ENCODE data around the gene ATXN3.
"Not testable (repeated sequence)": the region's sequence is repeated elsewhere in the genome, so short reads cannot be mapped to it uniquely, and the experiment has no call there.

The ATXN3 gene

DNA sequence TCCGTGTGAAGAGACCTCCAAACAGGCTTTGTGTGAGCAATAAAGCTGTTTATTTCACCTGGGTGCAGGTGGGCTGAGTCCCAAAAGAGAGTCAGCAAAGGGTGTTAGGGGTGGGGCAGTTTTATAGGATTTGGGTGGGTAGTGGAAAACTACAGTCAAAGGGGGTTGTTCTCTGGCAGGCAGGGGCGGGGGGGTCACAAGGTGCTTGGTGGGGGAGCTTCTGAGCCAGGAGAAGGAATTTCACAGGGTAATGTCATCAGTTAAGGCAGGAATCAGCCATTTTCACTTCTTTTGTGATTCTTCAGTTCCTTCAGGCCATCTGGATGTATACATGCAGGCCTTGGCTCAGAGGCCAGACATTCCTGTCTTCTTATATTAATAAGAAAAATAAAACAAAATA, 64.6 kb downstream of the ATXN3 start:
- WGBS (ENCODE audit: insufficient coverage) = 100% methylated on average over 2 of the region's 2 CpGs
- DNase-seq; POLR2A ChIA-PET; H3K27me3 ChIP-seq (replicated peaks in 2 of 5; ENCODE audit: control insufficient read depth in 4 of 5, insufficient read depth in 5 of 5, low read length in 4 of 5); H3K4me3 ChIP-seq (ENCODE audit: control insufficient read depth in 1 of 7, extremely low read depth in 1 of 7, insufficient read depth in 4 of 7, low read depth in 2 of 7, low read length in 6 of 7); CTCF ChIA-PET; H3K27ac ChIP-seq (ENCODE audit: insufficient read depth in 1 of 2, low read depth in 1 of 2, low read length in 2 of 2, poor library complexity in 1 of 2, severe bottlenecking in 2 of 2): not testable (repeated sequence)
- peaks cover 0 to 11% (median 0%) of the 10 kb centered on the region in 5 experiments for H3K9me3 ChIP-seq (ENCODE audit: control extremely low read depth in 1 of 5, control insufficient read depth in 4 of 5, insufficient read depth in 2 of 5, low read depth in 1 of 5, low read length in 4 of 5)
- peaks cover 2 to 16% (median 7%) of the 10 kb centered on the region in 4 experiments for H3K36me3 ChIP-seq (ENCODE audit: control insufficient read depth in 4 of 4, insufficient read depth in 4 of 4, low read length in 3 of 4)
- H3K4me1 ChIP-seq (ENCODE audit: control extremely low read depth in 1 of 4, control insufficient read depth in 4 of 4, insufficient read depth in 4 of 4, low read length in 3 of 4) = peaks cover 13 to 29% (median 20%) of the 10 kb centered on the region in 4 experiments

DNA sequence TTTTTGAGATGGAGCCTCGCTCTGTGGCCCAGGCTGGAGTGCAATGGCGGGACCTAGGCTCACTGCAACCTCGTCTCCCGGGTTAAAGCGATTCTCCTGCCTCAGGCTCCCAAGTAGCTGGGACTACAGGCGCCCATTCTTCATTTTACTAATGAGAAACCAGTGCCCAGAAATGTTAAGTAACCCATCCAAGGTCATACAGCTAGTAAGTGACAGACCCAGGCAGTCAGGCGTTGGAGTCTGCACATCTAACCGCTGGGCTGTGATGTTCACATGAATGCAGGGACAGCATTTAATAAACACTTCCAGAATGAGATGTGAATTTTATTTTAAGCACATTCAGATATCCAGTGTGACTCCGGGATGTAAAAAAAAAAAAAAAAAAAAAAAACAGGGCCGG, 65.2 kb downstream of the ATXN3 start:
- Histone ChIP-seq H3K36me3 (ENCODE audit: control insufficient read depth in 4 of 4, insufficient read depth in 4 of 4, low read length in 3 of 4) (peaks cover 2 to 16% (median 7%) of the 10 kb centered on the region in 4 experiments), H3K27ac (ENCODE audit: insufficient read depth in 1 of 2, low read depth in 1 of 2, low read length in 2 of 2, poor library complexity in 1 of 2, severe bottlenecking in 2 of 2) (peak overlapping the region in 1 of 2 experiments; percentile 99), H3K27me3 (replicated peaks in 2 of 5; ENCODE audit: control insufficient read depth in 4 of 5, insufficient read depth in 5 of 5, low read length in 4 of 5) (no peaks in the 10 kb centered on the region), H3K9me3 (ENCODE audit: control extremely low read depth in 1 of 5, control insufficient read depth in 4 of 5, insufficient read depth in 2 of 5, low read depth in 1 of 5, low read length in 4 of 5) (peaks cover 0 to 8% (median 0%) of the 10 kb centered on the region in 5 experiments), H3K4me1 (ENCODE audit: control extremely low read depth in 1 of 4, control insufficient read depth in 4 of 4, insufficient read depth in 4 of 4, low read length in 3 of 4) (peaks cover 14 to 31% (median 22%) of the 10 kb centered on the region in 4 experiments), H3K4me3 (ENCODE audit: control insufficient read depth in 1 of 7, extremely low read depth in 1 of 7, insufficient read depth in 4 of 7, low read depth in 2 of 7, low read length in 6 of 7) (peak overlapping the region in 4 of 7 experiments; percentile 86 to 96 (median 94))
- 97% methylated on average over 5 of the region's 10 CpGs for WGBS (ENCODE audit: insufficient coverage)
- ChIA-PET POLR2A (no interaction called here), CTCF (no interaction called here)
- peak in 1 of 3 donors; percentile 7 for DNase-seq

DNA sequence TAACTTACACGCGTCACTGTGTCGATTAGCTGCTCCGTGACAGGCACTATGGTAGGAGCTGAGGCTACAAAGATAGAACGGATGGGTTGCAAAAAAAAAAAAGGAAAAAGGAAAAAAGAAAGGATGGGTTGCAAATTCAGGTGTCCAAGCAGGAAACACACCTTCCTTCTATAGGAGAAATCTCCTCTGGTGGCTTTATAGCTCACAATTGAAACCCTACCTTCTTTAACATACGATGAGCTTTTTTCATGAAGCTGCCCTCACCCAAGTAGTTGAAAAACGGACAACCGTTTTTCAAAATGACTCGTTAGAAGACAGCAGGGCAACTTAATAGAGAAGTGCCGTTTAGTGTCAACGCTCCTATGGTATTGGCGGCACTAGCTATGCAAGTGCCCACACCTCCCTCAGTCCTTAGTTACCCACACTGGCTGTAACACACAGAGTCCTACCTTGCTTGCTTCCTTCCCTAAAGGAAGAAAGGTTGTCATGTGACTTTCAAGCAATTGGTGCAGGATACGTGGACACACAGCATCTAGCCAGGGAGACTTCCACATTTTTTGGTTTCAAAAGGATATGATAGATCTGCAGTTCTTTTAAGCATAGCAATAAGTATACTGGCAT, 65.8 kb downstream of the ATXN3 start:
- peaks cover 2 to 11% (median 7%) of the 10 kb centered on the region in 4 experiments for H3K36me3 ChIP-seq (ENCODE audit: control insufficient read depth in 4 of 4, insufficient read depth in 4 of 4, low read length in 3 of 4)
- H3K27me3 ChIP-seq (replicated peaks in 2 of 5; ENCODE audit: control insufficient read depth in 4 of 5, insufficient read depth in 5 of 5, low read length in 4 of 5) = no peaks in the 10 kb centered on the region
- H3K27ac ChIP-seq (ENCODE audit: insufficient read depth in 1 of 2, low read depth in 1 of 2, low read length in 2 of 2, poor library complexity in 1 of 2, severe bottlenecking in 2 of 2) = peak overlapping the region; percentile 97 to 99
- H3K4me3 ChIP-seq (ENCODE audit: control insufficient read depth in 1 of 7, extremely low read depth in 1 of 7, insufficient read depth in 4 of 7, low read depth in 2 of 7, low read length in 6 of 7) = peak overlapping the region; percentile 86 to 97 (median 94)
- H3K9me3 ChIP-seq (ENCODE audit: control extremely low read depth in 1 of 5, control insufficient read depth in 4 of 5, insufficient read depth in 2 of 5, low read depth in 1 of 5, low read length in 4 of 5) = peaks cover 0 to 2% (median 0%) of the 10 kb centered on the region in 5 experiments
- 0% methylated on average over 10 of the region's 13 CpGs for WGBS (ENCODE audit: insufficient coverage)
- CTCF ChIA-PET = interaction anchor here (0.6 kb wide), 1 partner anchor 65 kb away, joined by 3 read pairs; no protein-coding TSS in a partner anchor
- H3K4me1 ChIP-seq (ENCODE audit: control extremely low read depth in 1 of 4, control insufficient read depth in 4 of 4, insufficient read depth in 4 of 4, low read length in 3 of 4) = peaks cover 14 to 31% (median 22%) of the 10 kb centered on the region in 4 experiments
- DNase-seq = peak; percentile 16 to 69 (median 55)
- POLR2A ChIA-PET = interaction anchor here (0.6 to 1.9 kb wide), 2 partner anchors 66 to 80 kb away, joined by 4 to 8 read pairs; partner anchors contain the start of gene ATXN3

DNA sequence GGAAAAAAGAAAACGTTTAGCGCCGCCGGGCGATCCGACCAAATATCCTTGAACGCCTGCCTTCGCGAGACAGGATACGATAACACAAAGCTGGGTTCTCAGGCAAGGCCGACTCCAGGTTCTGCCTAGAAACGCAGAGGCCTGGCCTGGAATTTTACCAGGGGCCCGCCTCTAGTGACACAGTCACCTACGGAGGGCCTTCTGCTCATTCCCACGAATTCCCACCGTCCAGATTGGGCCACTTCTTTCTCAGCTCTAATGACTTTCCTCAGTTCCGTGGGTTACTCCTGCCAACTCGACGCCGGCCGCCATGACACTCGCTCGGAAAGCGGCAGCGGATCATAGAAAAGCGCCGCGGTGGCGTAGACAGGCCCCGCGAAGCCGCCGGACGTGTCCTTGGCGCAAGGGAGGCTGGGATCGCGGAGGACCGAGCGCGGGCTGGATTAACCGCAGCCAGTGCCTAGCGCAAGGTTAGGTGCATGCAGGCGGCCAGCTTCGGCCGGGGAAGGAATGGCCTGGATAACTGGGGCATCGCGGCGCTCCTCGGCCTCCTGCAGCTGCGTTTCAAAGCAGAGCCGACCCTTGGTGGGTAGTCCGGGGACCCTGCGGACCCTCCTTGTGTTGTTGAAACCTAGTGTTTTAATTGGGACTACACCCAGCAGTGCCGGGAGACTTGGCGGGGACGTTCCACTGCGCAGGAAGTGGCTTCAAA, 66.5 kb downstream of the ATXN3 start, which contains the start of gene TRIP11:
Gene TRIP11, minus strand, starts transcription at position 341 of the 712 bp plus-strand sequence. CDS start 374 bp downstream, outside the sequence.
- Histone ChIP-seq H3K9me3 (ENCODE audit: control extremely low read depth in 1 of 5, control insufficient read depth in 4 of 5, insufficient read depth in 2 of 5, low read depth in 1 of 5, low read length in 4 of 5) (no peaks in the 10 kb centered on the region), H3K4me1 (ENCODE audit: control extremely low read depth in 1 of 4, control insufficient read depth in 4 of 4, insufficient read depth in 4 of 4, low read length in 3 of 4) (peaks cover 14 to 31% (median 22%) of the 10 kb centered on the region in 4 experiments), H3K27me3 (replicated peaks in 2 of 5; ENCODE audit: control insufficient read depth in 4 of 5, insufficient read depth in 5 of 5, low read length in 4 of 5) (no peaks in the 10 kb centered on the region), H3K27ac (ENCODE audit: insufficient read depth in 1 of 2, low read depth in 1 of 2, low read length in 2 of 2, poor library complexity in 1 of 2, severe bottlenecking in 2 of 2) (peak within 1 kb of the TSS; percentile 97 to 99), H3K4me3 (ENCODE audit: control insufficient read depth in 1 of 7, extremely low read depth in 1 of 7, insufficient read depth in 4 of 7, low read depth in 2 of 7, low read length in 6 of 7) (peak within 1 kb of the TSS; percentile 86 to 97 (median 94)), H3K36me3 (ENCODE audit: control insufficient read depth in 4 of 4, insufficient read depth in 4 of 4, low read length in 3 of 4) (peaks cover 2 to 7% (median 6%) of the 10 kb centered on the region in 4 experiments)
- peak; percentile 94 to 96 (median 95) for DNase-seq
- 0% methylated on average over 57 of the region's 57 CpGs for WGBS (ENCODE audit: insufficient coverage)
- ChIA-PET POLR2A (interaction anchor here (0.6 to 1.9 kb wide), 3 partner anchors 67 to 530 kb away, joined by 3 to 8 read pairs (median 4); partner anchors contain the start of genes ATXN3 and PPP4R3A), CTCF (interaction anchor here (0.6 kb wide), 1 partner anchor 64 kb away, joined by 3 read pairs; no protein-coding TSS in a partner anchor)

DNA sequence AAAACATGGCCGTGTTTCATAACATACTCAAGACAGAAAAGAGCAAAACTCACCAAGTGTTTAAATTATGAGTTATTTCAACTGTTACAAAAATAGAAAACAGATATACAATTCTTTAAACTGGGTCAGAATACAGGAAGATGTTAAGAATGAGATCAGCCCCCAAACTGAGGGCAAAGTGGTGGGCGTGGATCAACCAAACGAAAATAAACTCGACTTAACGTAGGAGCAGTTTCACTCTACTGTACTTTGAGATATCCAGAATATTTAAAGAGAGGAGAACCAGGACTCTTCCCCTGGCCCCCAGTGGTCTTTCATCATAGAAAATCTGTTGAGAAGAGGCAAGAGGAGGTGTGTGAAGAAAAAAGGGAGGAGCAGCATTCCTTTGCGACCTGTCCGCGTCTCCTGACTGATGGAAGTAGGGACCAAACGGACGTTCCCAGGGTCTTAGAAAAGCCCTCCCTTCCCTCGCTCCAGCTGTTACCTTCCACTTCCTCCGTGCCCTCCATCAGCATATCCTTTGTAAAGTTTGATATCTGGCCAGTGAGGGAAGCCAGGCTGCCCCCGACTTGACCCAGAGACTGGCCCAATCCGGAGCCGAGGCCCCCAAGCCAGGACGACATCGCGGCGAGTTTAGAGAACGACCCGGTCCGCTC, 67.2 kb downstream of the ATXN3 start:
- CTCF ChIA-PET = no interaction called here
- peak overlapping the region; percentile 97 to 99 for H3K27ac ChIP-seq (ENCODE audit: insufficient read depth in 1 of 2, low read depth in 1 of 2, low read length in 2 of 2, poor library complexity in 1 of 2, severe bottlenecking in 2 of 2)
- under 1% methylated on average over 17 of the region's 22 CpGs for WGBS (ENCODE audit: insufficient coverage)
- H3K4me3 ChIP-seq (ENCODE audit: control insufficient read depth in 1 of 7, extremely low read depth in 1 of 7, insufficient read depth in 4 of 7, low read depth in 2 of 7, low read length in 6 of 7) = peak overlapping the region; percentile 86 to 97 (median 94)
- peak; percentile 36 to 57 (median 41) for DNase-seq
- H3K27me3 ChIP-seq (replicated peaks in 2 of 5; ENCODE audit: control insufficient read depth in 4 of 5, insufficient read depth in 5 of 5, low read length in 4 of 5) = no peaks in the 10 kb centered on the region
- peaks cover 14 to 31% (median 23%) of the 10 kb centered on the region in 4 experiments for H3K4me1 ChIP-seq (ENCODE audit: control extremely low read depth in 1 of 4, control insufficient read depth in 4 of 4, insufficient read depth in 4 of 4, low read length in 3 of 4)
- no peaks in the 10 kb centered on the region for H3K9me3 ChIP-seq (ENCODE audit: control extremely low read depth in 1 of 5, control insufficient read depth in 4 of 5, insufficient read depth in 2 of 5, low read depth in 1 of 5, low read length in 4 of 5)
- H3K36me3 ChIP-seq (ENCODE audit: control insufficient read depth in 4 of 4, insufficient read depth in 4 of 4, low read length in 3 of 4) = peaks cover 0 to 6% (median 4%) of the 10 kb centered on the region in 4 experiments
- POLR2A ChIA-PET = interaction anchor here (0.7 to 1.9 kb wide), 3 partner anchors 67 to 1213 kb away, joined by 3 to 8 read pairs (median 4); partner anchors contain the start of genes ATXN3 and PPP4R3A

DNA sequence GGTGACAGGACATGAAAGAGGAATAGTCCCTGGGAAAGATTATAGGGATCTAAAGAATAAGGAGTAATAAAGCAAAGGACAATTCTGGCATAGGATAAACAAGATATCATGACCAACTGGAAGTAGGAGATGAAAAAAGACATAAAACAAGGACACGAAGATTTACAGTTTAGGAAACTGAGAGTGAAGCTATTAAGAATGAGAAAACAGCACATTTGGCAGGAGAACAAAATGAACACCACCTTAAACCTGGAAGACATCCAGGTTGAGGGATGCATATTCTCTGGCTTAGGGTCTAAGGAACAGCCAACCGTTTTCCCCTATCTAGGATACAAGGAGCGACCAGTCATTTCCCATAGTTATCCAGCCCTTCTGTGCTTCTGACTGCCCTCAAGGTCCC, 68.4 kb downstream of the ATXN3 start:
- H3K27me3 ChIP-seq (replicated peaks in 2 of 5; ENCODE audit: control insufficient read depth in 4 of 5, insufficient read depth in 5 of 5, low read length in 4 of 5) = no peaks in the 10 kb centered on the region
- H3K9me3 ChIP-seq (ENCODE audit: control extremely low read depth in 1 of 5, control insufficient read depth in 4 of 5, insufficient read depth in 2 of 5, low read depth in 1 of 5, low read length in 4 of 5) = no peaks in the 10 kb centered on the region
- peaks cover 14 to 36% (median 24%) of the 10 kb centered on the region in 4 experiments for H3K4me1 ChIP-seq (ENCODE audit: control extremely low read depth in 1 of 4, control insufficient read depth in 4 of 4, insufficient read depth in 4 of 4, low read length in 3 of 4)
- peak overlapping the region in 4 of 7 experiments; percentile 86 to 97 (median 94) for H3K4me3 ChIP-seq (ENCODE audit: control insufficient read depth in 1 of 7, extremely low read depth in 1 of 7, insufficient read depth in 4 of 7, low read depth in 2 of 7, low read length in 6 of 7)
- H3K27ac ChIP-seq (ENCODE audit: insufficient read depth in 1 of 2, low read depth in 1 of 2, low read length in 2 of 2, poor library complexity in 1 of 2, severe bottlenecking in 2 of 2) = peak overlapping the region in 1 of 2 experiments; percentile 99
- DNase-seq = no peak
- H3K36me3 ChIP-seq (ENCODE audit: control insufficient read depth in 4 of 4, insufficient read depth in 4 of 4, low read length in 3 of 4) = peaks cover 0 to 7% (median 4%) of the 10 kb centered on the region in 4 experiments
- CTCF ChIA-PET = no interaction called here
- POLR2A ChIA-PET = no interaction called here
- 67% methylated on average over 3 of the region's 3 CpGs for WGBS (ENCODE audit: insufficient coverage)

Data from common myeloid progenitor, CD34-positive (primary cell).